HG03064 (cell line): ENCODE data around the gene CCT4.
"Not testable (repeated sequence)": the region's sequence is repeated elsewhere in the genome, so short reads cannot be mapped to it uniquely, and the experiment has no call there.

Experiments
- ATAC-seq: cut with Tn5 transposase; IDR thresholded peaks from one replicate; pipeline ENCODE4 v1.9.1; 2021; ENCODE audit warnings: low read depth; ENCODE audit not compliant: unreplicated experiment

The CCT4 gene

GRCh38 chr2:61888267-61889055, at the start of gene CCT4:
Gene CCT4 (minus strand): TSS chr2:61888656. CDS start chr2:61888507, 149 bp downstream.
- ATAC-seq: peak; percentile 59

DNA sequence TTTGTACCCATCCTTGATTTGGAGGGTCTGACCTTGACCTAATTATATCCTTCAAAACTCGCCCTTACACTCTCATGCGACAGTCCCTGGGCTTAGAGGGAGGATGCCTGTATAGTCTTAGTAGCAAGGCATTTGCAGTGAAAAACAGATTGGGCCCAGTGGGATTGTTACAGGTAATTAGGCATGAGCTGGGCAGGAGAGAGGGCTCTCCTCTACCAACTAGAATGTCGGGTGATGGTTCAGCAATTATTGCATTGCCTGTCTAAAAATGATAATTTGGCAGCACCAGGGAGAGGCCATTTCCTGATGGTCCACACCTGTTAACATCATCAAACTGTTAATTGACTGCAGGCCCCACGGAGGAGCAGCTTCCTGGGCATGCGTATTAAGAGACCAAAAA, 49.4 kb upstream of the CCT4 start:
- no peak for ATAC-seq

- no peak for ATAC-seq
These were observed 48.6 kb upstream of the CCT4 start for GRCh38 chr2:61937098-61937497.

DNA sequence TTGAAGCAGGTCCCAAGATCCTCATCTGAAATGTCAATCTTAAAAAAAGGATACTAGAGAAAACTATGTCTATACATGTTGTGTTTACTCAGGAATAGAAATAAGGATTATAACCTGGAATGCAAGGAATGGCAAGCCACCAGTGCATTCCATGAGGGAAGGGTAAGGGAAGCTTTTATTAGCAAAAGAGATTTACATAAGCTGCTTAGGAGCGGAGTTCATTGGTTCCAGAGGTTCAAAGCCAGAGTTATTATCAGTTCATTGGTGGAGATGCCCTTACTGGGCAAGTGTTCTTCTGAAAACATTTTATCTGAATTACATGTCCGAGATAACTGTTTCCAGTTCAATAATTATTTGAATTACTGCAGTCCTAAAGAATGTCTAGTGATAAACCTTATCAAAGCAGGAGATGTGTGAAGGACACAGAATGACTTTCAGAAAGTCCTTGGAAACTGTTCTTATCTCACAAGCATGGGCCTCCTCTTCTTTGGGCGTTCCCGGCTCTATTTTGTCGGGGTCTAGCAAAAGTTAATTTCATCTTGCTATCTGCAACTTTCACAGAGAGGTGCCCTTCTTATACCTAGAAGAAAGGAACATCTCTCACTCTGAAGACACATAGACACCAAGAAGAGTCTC, 40.5 kb upstream of the CCT4 start:
- no peak for ATAC-seq

DNA sequence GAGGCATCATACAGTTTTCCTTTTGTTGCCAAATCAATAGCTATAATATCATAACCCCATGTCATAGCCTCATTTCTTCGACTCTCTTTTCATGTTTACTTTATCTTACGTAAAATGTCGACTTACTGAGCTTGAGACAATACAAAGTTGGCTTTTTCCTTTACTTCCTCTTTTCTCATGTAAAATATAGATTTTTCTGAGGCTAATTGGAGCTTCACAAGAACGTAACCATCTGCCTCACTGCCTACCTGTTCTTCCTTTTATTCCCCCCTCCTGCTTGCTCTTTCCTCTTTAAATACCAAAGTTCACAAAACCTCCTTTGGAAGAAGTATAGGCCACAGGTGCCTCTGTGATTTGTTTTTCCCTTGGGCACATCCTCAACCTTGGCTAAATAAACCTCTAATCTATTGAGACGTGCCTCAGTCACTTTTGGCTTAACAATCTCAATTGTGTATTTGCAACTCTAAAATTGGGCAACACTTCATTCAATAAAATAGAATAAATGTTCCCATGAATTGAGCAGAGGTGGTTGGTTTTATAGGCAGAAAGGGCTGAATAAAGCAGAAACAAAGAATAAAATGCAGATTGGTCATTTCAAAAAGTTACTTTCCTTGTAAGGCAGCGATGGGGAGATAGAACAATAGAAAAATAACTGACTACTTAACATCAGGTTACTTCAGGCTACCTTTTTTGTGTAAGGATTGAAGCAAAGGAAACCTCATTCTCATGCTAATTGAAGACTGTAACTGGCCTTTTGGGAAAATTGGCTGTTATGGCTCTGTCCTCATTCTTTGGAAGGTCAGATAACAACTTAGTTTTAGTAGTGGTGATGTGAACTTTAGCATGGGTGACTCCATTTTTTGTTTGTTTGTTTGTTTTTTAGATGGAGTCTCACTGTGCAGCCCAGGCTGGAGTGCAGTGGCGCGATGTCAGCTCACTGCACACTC, 38.3 kb upstream of the CCT4 start:
- no peak for ATAC-seq

DNA sequence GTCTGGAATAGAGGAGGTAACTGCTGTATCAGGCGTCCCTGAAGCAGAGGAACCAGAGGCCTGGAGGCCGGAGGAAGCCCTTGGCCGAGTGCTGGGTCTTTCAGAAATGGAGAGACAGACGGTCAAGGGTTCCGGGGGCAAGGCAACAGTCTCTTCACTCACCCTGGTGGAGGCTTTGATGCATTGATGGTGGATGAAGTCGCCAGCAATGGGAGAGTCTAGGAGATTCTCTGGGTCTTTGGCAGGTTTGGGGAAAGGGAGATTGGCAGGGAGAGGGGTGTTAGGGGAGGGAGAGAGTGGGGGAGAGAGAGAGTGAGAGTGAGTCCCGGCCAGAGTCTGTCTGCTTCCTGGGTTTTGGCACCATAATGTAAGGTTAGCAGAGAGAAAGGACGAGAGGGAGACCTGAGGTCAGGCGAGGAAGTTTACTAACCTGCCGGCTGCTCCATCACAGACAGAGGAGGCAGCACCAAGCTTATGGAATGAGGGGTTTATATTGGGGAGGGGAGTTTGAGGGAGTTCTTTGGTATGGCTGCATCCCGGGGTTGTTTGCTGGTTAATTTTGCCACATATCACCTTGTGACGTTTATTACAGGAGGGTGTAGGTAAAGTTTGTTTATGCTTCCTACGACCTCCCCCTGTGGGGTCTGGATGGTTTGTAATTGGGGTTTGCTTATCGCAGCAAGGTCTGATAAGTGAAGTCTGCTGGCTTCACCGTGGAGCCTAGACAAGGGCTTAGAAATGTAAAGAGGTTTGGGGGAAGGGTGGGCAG, 36.6 kb upstream of the CCT4 start:
- ATAC-seq: no peak

DNA sequence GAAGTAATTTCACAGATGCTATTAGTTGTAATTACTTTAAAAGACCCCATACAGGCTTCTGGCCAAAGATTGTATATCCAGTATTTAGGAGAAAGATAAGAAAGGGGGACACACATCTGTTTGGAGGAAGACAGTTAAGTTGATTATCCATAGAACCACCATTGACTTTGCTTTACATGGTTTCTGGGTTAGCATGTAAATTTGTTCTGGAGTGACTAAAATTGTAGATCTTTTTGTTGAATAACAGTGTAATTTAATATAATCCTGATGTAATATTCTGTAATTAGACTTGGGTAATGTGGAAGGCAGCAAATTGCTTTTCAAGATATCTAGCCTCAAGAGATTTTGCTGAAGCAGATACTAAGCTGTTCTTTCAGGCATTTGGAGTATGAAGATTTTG, 34.3 kb upstream of the CCT4 start:
- ATAC-seq: no peak

GRCh38 chr2:61920548-61920947, 32.1 kb upstream of the CCT4 start:
- ATAC-seq: no peak

- not testable (repeated sequence) for ATAC-seq
These were observed 26.3 kb upstream of the CCT4 start for GRCh38 chr2:61914794-61915193.

- no peak for ATAC-seq
These were observed 23.1 kb upstream of the CCT4 start for GRCh38 chr2:61911510-61911909.

DNA sequence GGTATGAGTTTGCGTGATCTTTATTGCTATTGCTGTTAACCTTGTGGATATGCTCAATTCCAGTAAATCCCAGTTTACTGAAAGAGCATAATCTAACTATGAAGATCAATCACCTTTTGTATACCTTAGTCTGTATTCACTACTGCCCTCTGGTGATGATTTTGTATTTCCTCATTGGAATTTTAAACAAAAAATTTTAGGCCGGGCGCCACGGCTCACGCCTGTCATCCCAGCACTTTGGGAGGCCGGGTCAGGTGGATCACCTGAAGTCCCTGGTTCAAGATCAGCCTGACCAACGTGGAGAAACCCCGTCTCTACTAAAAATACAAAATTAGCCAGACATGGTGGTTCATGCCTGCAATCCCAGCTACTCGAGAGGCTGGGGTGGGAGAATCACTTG, 22.1 kb upstream of the CCT4 start:
- ATAC-seq: no peak

DNA sequence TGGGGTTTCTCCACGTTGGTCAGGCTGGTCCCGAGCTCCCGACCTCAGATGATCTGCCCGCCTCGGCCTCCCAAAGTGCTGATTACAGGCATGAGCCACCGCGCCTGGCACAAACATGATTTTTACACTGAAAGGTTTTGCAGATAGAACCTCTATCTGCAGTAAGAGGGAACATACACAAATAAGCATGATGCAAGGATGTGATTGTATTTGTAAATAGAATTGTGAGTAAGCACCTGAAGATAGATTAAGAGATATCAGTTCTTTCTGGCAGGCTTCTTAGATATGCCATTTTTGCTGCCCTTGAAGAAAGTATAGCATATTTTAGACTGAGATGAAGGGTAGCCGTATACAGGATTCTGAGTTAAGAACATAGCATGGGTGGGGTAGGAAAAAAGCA, 20.7 kb upstream of the CCT4 start:
- no peak for ATAC-seq

- ATAC-seq: no peak
These were observed 17.7 kb upstream of the CCT4 start for GRCh38 chr2:61906186-61906470.

DNA sequence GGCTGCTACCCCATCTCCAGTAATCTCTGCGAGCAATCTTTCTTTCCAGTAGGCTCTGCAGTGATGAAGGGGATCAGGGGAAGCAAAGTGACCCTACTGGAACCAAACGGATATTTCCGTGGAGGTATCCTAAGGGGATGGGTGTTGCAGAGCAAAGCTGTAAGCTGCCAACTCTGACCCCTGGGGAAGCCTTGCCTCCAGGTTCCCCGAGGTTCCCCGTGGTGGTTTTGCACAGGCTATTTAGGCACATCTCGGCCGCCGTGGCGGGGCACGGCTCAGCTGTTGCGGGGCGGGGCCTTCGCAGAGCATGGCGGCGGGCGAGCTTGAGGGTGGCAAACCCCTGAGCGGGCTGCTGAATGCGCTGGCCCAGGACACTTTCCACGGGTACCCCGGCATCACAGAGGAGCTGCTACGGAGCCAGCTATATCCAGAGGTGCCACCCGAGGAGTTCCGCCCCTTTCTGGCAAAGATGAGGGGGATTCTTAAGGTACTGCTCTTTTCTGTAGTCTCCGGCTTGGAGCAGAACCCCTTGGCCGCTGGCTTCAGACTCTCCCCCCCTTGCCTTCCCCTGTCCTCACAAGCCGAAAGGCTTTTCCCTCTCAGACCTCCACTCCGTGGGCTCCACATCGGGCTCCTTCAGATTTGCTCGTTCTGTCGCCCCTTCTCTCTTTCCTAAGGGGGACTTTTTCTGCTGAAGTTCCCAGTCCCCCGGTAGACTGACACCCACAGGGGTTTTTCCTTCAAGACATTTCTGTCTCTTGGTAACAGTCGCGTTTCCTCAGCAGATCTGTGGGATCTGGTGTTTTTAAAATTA, 17.1 kb upstream of the CCT4 start, which contains the start of gene COMMD1:
TSS of gene COMMD1 (plus strand) at position 303 of the 814 bp plus-strand sequence. CDS start at position 308, 5 bp downstream.
- ATAC-seq: peak; percentile 86

DNA sequence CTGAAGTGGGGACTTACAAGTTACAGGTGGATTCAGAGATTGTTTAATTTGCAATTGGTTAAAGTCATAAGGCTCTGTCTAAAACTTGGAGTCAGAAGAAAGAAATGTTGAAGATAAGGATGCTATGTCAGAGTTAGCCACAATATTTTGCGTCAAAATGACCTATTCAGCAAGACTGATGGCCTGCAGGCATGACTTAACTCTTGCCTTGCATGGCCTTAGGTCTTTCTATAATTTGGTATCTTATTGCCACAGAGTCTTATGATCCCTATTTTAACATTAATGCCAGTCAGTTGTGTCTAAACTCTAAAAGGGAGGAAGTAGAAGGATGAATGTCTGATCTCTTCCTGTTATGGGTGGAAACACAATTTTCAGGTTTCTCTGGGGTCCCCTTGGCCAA, 11.8 kb upstream of the CCT4 start:
- ATAC-seq: no peak

DNA sequence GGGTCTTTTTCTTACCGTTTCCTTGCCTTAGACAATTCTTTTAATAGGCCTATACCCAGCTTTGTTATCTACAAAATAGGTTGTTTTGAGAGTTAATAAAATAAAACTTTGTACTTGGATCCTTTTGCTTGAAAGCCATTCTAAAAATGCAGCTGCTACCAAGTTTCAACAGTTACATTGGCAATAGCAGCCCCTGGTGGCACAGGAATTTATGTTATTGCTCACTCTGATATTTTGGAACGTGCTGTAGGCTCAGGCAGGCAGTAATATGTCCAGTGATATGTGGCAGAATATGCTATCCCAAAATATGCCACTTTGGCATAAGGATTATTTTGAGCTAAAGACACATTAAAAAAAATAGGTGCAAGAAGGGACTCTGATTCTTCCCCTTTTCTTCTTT, 10.4 kb upstream of the CCT4 start:
- no peak for ATAC-seq

GRCh38 chr2:61887717-61888266, 664 bp downstream of the CCT4 start:
- ATAC-seq: peak; percentile 4

DNA sequence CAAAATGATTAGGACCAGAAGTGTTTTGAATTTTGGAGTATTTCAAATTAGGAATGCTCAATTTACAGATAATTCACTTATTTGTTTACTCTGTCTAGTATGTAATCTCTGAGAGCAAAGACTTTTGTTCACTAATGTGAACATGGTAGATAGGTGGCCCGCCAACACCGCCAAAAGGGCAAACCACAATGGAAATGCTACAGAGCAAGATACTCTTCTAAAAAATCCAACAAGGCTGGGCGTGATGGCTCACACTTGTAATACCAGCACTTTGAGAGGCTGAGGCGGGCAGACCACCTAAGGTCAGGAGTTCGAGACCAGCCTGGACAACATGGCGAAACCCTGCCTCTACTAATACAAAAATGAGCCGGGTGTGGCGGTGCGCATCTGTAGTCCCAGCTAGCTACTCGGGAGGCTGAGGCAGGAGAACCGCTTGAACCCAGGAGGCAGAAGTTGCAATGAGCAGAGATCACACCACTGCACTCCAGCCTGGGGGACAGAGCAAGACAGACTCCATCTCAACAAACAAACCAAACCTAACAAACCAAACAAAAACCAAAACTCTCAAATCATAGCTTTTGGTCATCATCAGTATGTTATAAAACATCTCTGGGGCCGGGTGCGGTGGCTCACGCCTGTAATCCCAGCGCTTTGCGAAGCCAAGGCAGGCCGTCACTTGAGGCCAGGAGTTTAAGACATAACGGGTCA, 2.4 kb downstream of the CCT4 start:
- ATAC-seq: no peak

GRCh38 chr2:61882850-61883249, 5.6 kb downstream of the CCT4 start:
- no peak for ATAC-seq
